Stimulated activated CD4-positive, alpha-beta T cell treated with anti-CD3 and anti-CD28 coated beads, Interleukin-15, amount 100 ng/mL, for 48 hours (primary cell): ENCODE results near the gene C4BPA.

Experiments used
- DNase-seq, 2 donors: peaks; one replicate each; pipeline ENCODE4 v3.0.0-alpha.2; 2020; ENCODE audit warnings: low read depth in 2 of 2

Gene C4BPA

GRCh38 chr1:207103892-207104373, at the start of gene C4BPA:
Gene C4BPA (plus strand): TSS chr1:207104233. CDS start chr1:207113026, 8,793 bp downstream.
- no peak for DNase-seq

GRCh38 chr1:207054491-207054890, 49.5 kb upstream of the C4BPA start:
- no peak for DNase-seq

- DNase-seq, result no peak
These were observed 48.5 kb upstream of the C4BPA start for GRCh38 chr1:207055386-207056001.

GRCh38 chr1:207056673-207057072, 47.4 kb upstream of the C4BPA start:
- DNase-seq, result no peak

- no peak for DNase-seq
These were observed 45.8 kb upstream of the C4BPA start for GRCh38 chr1:207058252-207058651.

- DNase-seq, result no peak
These were observed 44.9 kb upstream of the C4BPA start for GRCh38 chr1:207058878-207059867.

- no peak for DNase-seq
These were observed 44.2 kb upstream of the C4BPA start for GRCh38 chr1:207059881-207060280.

- no peak for DNase-seq
These were observed 43.4 kb upstream of the C4BPA start for GRCh38 chr1:207060596-207060995.

GRCh38 chr1:207062058-207062457, 42.0 kb upstream of the C4BPA start:
- DNase-seq, result no peak

- no peak for DNase-seq
These were observed 41.0 kb upstream of the C4BPA start for GRCh38 chr1:207063014-207063413.

- no peak for DNase-seq
These were observed 39.5 kb upstream of the C4BPA start for GRCh38 chr1:207064561-207064960.

GRCh38 chr1:207067185-207067584, 36.8 kb upstream of the C4BPA start:
- DNase-seq, result no peak

GRCh38 chr1:207067665-207068064, 36.4 kb upstream of the C4BPA start:
- no peak for DNase-seq

- DNase-seq, result no peak
These were observed 35.0 kb upstream of the C4BPA start for GRCh38 chr1:207069061-207069460.

- no peak for DNase-seq
These were observed 34.1 kb upstream of the C4BPA start for GRCh38 chr1:207069858-207070506.

GRCh38 chr1:207070811-207071210, 33.2 kb upstream of the C4BPA start:
- no peak for DNase-seq

GRCh38 chr1:207071426-207071825, 32.6 kb upstream of the C4BPA start:
- no peak for DNase-seq

- no peak for DNase-seq
These were observed 31.8 kb upstream of the C4BPA start for GRCh38 chr1:207072233-207072632.

GRCh38 chr1:207073906-207074820, 29.9 kb upstream of the C4BPA start:
- DNase-seq, result no peak

- DNase-seq, result no peak
These were observed 27.7 kb upstream of the C4BPA start for GRCh38 chr1:207076181-207076955.
